ENCODE results near the gene TASL.
A peak's percentile ranks its signal among the peaks of the same experiment; 100 is the strongest.

Gene TASL

DNA sequence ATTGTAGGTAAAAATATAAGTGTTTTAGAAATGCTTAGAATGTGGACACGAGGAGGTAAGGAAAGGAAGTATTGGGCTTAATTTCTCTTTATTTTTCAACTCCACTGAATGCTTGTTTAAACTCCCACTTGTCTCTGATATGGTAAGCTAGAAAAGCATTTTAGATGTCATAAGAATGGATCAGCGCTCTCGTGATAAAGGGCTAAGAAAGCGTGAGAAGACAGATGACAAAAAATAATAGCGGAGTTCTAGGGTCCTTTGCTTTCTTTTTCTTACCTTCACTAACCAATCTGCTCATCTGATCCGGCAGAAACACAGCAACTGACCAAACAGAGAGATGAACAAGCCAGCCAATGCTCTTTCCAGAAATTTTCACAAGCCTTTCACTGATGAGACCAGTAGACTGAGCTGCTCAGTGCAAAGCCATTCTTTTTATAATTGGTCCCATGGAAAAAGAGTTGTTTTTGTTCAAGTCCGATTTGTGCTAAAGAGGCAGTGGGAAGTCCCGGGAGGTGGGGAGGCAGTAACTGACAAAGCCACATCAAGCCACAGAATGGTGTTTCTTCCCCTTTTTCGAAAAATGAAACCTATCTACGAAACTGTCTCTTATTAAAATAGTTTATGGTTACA lies at the start of gene TASL:
TASL (minus strand) TSS at position 405 of the 630 bp plus-strand sequence. CDS start 17,411 bp downstream, outside the sequence.
- in situ Hi-C loops (cut with HindIII; ENCODE audit: low sequenced_read_pairs): no loop called here
- no peak within 1 kb of the TSS for H3K4me3 ChIP-seq (ENCODE audit: low read depth, low read length)
- no peak for DNase-seq (ENCODE audit: low read depth, low spot score)
- TF ChIP-seq, protein P1, sequence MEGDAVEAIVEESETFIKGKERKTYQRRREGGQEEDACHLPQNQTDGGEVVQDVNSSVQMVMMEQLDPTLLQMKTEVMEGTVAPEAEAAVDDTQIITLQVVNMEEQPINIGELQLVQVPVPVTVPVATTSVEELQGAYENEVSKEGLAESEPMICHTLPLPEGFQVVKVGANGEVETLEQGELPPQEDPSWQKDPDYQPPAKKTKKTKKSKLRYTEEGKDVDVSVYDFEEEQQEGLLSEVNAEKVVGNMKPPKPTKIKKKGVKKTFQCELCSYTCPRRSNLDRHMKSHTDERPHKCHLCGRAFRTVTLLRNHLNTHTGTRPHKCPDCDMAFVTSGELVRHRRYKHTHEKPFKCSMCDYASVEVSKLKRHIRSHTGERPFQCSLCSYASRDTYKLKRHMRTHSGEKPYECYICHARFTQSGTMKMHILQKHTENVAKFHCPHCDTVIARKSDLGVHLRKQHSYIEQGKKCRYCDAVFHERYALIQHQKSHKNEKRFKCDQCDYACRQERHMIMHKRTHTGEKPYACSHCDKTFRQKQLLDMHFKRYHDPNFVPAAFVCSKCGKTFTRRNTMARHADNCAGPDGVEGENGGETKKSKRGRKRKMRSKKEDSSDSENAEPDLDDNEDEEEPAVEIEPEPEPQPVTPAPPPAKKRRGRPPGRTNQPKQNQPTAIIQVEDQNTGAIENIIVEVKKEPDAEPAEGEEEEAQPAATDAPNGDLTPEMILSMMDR (IDR thresholded peaks at IDR 0.05; ENCODE audit: low read depth, low read length): no peak

DNA sequence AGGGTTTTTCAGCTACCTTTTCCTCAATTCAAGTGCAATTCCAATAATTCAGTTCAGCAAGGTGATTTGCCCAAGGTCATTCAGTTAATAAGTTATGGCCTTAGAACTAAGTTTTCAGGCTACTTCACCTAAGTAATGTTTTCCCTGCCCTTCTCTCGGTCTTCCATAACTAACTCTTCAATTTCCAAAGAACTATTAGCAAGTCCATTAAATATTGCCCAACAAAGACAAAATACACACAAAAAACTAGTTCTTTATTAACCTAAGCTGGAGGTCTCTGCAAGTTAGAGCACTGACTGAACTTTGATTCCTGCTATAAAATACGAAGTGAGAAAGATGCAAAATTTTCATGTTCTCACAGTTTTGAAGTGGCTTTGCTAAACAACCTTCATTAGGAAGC lies 48.8 kb upstream of the TASL start:
- no peak for DNase-seq (ENCODE audit: low read depth, low spot score)
- in situ Hi-C loops (cut with HindIII; ENCODE audit: low sequenced_read_pairs): no loop called here
- H3K4me3 ChIP-seq (ENCODE audit: low read depth, low read length): no peak overlapping the region
- TF ChIP-seq, protein P1 (IDR thresholded peaks at IDR 0.05; ENCODE audit: low read depth, low read length): no peak

- in situ Hi-C loops (cut with HindIII; ENCODE audit: low sequenced_read_pairs): no loop called here
Measured at GRCh38 chrX:30622361-30622760, 44.8 kb upstream of the TASL start.

GRCh38 chrX:30620980-30621618 lies 43.5 kb upstream of the TASL start:
- H3K4me3 ChIP-seq (ENCODE audit: low read depth, low read length): no peak overlapping the region
- TF ChIP-seq, protein P1 (IDR thresholded peaks at IDR 0.05; ENCODE audit: low read depth, low read length): no peak
- DNase-seq (ENCODE audit: low read depth, low spot score): peak; percentile 79
- in situ Hi-C loops (cut with HindIII; ENCODE audit: low sequenced_read_pairs): no loop called here

More at GRCh38 chrX:30622361-30622760, 44.8 kb upstream of the TASL start:
- DNase-seq (ENCODE audit: low read depth, low spot score): no peak
- no peak overlapping the region for H3K4me3 ChIP-seq (ENCODE audit: low read depth, low read length)
- TF ChIP-seq, protein P1 (IDR thresholded peaks at IDR 0.05; ENCODE audit: low read depth, low read length): no peak

- H3K4me3 ChIP-seq (ENCODE audit: low read depth, low read length): no peak overlapping the region
- TF ChIP-seq, protein P1 (IDR thresholded peaks at IDR 0.05; ENCODE audit: low read depth, low read length): no peak
- in situ Hi-C loops (cut with HindIII; ENCODE audit: low sequenced_read_pairs): no loop called here
- no peak for DNase-seq (ENCODE audit: low read depth, low spot score)
Measured at GRCh38 chrX:30620125-30620524, 42.6 kb upstream of the TASL start.

- TF ChIP-seq, protein P1 (IDR thresholded peaks at IDR 0.05; ENCODE audit: low read depth, low read length): no peak
- no peak for DNase-seq (ENCODE audit: low read depth, low spot score)
- in situ Hi-C loops (cut with HindIII; ENCODE audit: low sequenced_read_pairs): no loop called here
- no peak overlapping the region for H3K4me3 ChIP-seq (ENCODE audit: low read depth, low read length)
Measured at GRCh38 chrX:30618160-30618765, 40.7 kb upstream of the TASL start.
